ENCODE results near the gene GIT1. TPM values are rescaled to one million over a fixed set of nuclear protein-coding genes. Genes with fewer than 3 reads are reported as not detected.

Gene GIT1
- polyA plus RNA-seq, 1 of the 3 experiments (the other 2 are of a cell fraction), result 42.9 TPM

DNA sequence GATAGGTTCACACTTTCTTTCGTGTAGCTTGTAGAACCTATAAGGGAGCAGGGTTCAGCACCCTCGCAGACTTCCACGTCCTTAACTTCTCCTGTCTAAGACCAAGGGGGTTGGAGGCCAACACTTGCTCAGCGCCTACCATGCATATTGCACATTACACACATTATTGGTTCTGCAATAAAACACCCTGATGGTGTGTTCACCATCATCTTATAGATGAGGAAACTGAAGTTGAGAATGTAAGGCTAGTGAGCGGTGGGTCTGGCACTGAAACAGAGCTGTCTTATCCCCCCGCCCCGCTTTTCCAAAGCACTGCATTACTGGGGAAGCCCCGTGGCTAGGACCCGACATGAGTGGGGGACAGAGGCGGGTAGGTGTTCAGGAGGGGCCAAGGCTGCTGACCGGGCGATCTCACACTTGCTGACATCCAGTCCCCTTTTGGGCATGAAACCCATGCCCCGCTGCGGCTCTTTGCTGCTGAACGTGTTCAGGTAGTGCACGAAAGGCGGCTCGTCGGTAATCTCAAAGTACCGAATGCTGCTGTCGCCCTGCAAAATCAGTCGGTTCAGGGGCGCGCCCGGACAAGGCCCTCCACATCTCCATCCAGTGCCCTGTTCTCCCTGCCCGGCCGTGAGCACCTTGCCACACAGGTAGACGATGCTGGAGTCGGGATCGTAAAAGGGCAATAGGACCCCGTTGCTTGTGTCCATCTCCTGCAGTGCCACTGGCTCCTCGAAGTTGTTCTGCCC is 27.0 kb upstream of the GIT1 start (continued):
- TF ChIP-seq RFX5 (IDR thresholded peaks at IDR 0.05; ENCODE audit: low read length), result no peak

DNA sequence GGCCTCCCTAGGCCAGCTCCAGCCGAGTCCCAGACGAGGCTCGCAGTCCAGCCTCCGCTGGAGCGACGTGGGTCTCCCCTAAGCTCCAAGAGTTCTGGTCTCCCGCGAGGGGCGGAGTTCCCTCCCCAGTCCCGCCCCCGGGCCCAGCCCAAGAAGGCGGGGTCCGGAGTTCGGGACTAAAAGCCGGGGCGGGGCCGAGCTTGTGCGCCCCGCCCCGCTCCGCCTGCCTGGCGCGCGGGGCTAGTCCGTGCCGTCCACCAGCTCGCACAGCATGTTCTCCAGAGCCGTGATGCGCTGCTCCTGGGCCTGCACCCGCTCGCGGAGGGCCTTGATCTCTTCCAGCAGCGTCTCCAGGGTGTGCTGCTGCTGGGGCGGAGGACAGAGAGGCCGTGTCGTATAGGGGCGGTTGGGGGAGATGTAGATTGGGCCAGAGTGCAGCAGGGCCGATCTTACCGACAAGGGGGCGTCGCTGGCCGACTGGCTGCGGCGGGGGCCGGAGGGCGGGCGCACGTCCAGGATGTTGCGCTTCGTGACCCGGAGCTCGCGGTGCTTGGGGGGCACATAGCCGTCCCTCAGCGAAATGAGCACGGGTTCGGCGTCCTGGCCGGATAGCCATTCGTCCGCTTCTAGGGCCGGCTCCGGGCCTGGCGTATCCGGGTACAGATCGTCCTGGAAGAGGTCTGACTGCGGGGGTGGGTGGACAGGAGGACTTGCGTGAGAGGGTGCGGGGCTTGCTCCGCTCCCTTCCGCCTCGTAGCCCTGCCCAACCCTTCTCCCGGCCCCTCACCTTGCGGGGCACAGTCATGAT is 26.2 kb upstream of the GIT1 start:
- Histone ChIP-seq H2AFZ (ENCODE audit: low read depth) (no peak overlapping the region), H3K36me3 (replicated peaks in 1 of 2; ENCODE audit: control insufficient read depth in 1 of 2, insufficient read depth in 2 of 2, low read length in 1 of 2) (peaks cover 0 to 24% of the 10 kb centered on the region in 2 experiments), H3K9ac (no peak overlapping the region), H3K79me2 (ENCODE audit: insufficient read depth) (no peaks in the 10 kb centered on the region), H3K9me2 (no peaks in the 10 kb centered on the region), H3K27ac (ENCODE audit: low read depth in 2 of 2, low read length in 1 of 2) (no peak overlapping the region; a peak in 1 of 4 replicates), H3K4me2 (no peak overlapping the region), H3F3A (replicated peaks; ENCODE audit: insufficient read depth) (no peaks in the 10 kb centered on the region), H4K20me1 (ENCODE audit: insufficient read depth) (no peaks in the 10 kb centered on the region), H3K27me3 (ENCODE audit: insufficient read depth) (no peaks in the 10 kb centered on the region), H3K4me3 (ENCODE audit: low read depth in 2 of 2, low read length in 1 of 2) (no peak overlapping the region), H3K4me1 (ENCODE audit: control insufficient read depth in 1 of 2, insufficient read depth in 2 of 2, low read depth in 1 of 2, low read length in 1 of 2) (peaks cover 14 to 30% of the 10 kb centered on the region in 2 experiments; a peak in 2 of 4 replicates), H3K9me3 (no peaks in the 10 kb centered on the region)
- WGBS (ENCODE audit: low lambda C conversion rate), result 90% methylated on average over 56 of the region's 74 CpGs
- no peak for TF ChIP-seq IRF3 (IDR thresholded peaks at IDR 0.05; ENCODE audit: low read depth, low read length)
- DNase-seq, result peak; percentile 61
- ChIA-PET POLR2A (no interaction called here), CTCF (interaction anchor here (1.2 to 1.5 kb wide), 3 partner anchors 22 to 164 kb away, joined by 3 to 4 read pairs (median 4); no protein-coding TSS in a partner anchor)

DNA sequence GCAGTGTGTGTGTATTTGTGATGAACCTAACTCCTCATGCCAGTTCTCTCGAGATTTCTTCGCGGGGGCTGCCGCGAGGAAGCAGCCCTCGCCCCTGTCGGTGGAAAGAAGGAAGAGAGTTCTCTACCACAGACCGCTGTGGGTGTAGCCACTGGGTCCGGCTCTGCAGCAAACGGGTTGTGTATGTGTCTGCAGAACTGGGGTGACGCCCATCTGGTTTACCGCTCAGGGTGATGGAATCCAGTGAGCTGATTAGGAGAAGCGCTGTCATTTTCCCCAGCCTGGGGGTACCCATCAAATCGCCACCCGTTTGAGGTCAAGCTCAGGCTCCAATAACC is 25.6 kb upstream of the GIT1 start:
- CTCF ChIA-PET, result interaction anchor here (1.4 kb wide), 1 partner anchor 23 kb away, joined by 4 read pairs; no protein-coding TSS in a partner anchor
- Histone ChIP-seq H4K20me1 (ENCODE audit: insufficient read depth) (no peaks in the 10 kb centered on the region), H3F3A (replicated peaks; ENCODE audit: insufficient read depth) (no peaks in the 10 kb centered on the region), H3K27me3 (ENCODE audit: insufficient read depth) (no peaks in the 10 kb centered on the region), H3K9ac (no peak overlapping the region), H3K27ac (ENCODE audit: low read depth in 2 of 2, low read length in 1 of 2) (no peak overlapping the region; a peak in 1 of 4 replicates), H3K9me2 (no peaks in the 10 kb centered on the region), H3K4me2 (no peak overlapping the region), H3K4me3 (ENCODE audit: low read depth in 2 of 2, low read length in 1 of 2) (no peak overlapping the region), H2AFZ (ENCODE audit: low read depth) (no peak overlapping the region), H3K79me2 (ENCODE audit: insufficient read depth) (no peaks in the 10 kb centered on the region), H3K9me3 (no peaks in the 10 kb centered on the region), H3K4me1 (ENCODE audit: control insufficient read depth in 1 of 2, insufficient read depth in 2 of 2, low read depth in 1 of 2, low read length in 1 of 2) (peaks cover 8 to 24% of the 10 kb centered on the region in 2 experiments; a peak in 2 of 4 replicates), H3K36me3 (replicated peaks in 1 of 2; ENCODE audit: control insufficient read depth in 1 of 2, insufficient read depth in 2 of 2, low read length in 1 of 2) (peaks cover 0 to 28% of the 10 kb centered on the region in 2 experiments)
- TF ChIP-seq, protein P1, sequence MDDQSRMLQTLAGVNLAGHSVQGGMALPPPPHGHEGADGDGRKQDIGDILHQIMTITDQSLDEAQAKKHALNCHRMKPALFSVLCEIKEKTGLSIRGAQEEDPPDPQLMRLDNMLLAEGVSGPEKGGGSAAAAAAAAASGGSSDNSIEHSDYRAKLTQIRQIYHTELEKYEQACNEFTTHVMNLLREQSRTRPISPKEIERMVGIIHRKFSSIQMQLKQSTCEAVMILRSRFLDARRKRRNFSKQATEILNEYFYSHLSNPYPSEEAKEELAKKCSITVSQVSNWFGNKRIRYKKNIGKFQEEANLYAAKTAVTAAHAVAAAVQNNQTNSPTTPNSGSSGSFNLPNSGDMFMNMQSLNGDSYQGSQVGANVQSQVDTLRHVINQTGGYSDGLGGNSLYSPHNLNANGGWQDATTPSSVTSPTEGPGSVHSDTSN (IDR thresholded peaks at IDR 0.05), result no peak
- TF ChIP-seq ZBTB33 (IDR thresholded peaks at IDR 0.05; ENCODE audit: borderline replicate concordance, low read depth) (no peak), FOXJ3 (CRISPR knock-in tag; IDR thresholded peaks at IDR 0.05) (no peak), REST (IDR thresholded peaks at IDR 0.05; ENCODE audit: low read depth, low read length) (no peak), EP300 (IDR thresholded peaks at IDR 0.05; ENCODE audit: borderline replicate concordance in 1 of 2, low read depth in 1 of 2, low read length in 1 of 2) (no peak), RAD21 (IDR thresholded peaks at IDR 0.05; ENCODE audit: low read length) (no peak), USF1 (IDR thresholded peaks at IDR 0.05; ENCODE audit: borderline replicate concordance, low read depth) (no peak), TEAD4 (IDR thresholded peaks at IDR 0.05; ENCODE audit: borderline replicate concordance, insufficient read depth) (no peak)
- DNase-seq, result peak; percentile 36
- WGBS (ENCODE audit: low lambda C conversion rate), result 94% methylated on average over 13 of the region's 15 CpGs
- POLR2A ChIA-PET, result no interaction called here
